H9 (cell line): ENCODE results near the gene PLSCR4. TPM values are rescaled to one million over a fixed set of nuclear protein-coding genes. Genes with fewer than 3 reads are reported as not detected.

Source experiments
- DNase-seq: peaks from one replicate; pipeline ENCODE4 v3.0.0-alpha.2; 2017
- H2AFZ ChIP-seq: one replicate; pipeline ENCODE4 v1.6.1; 2013; ENCODE audit warnings: mild to moderate bottlenecking, low read length, control low read depth, moderate library complexity
- H2AK5ac ChIP-seq: 2 replicates; pipeline ENCODE4 v1.6.1; 2013; ENCODE audit warnings: low read length, control low read depth, mixed read lengths; ENCODE audit not compliant: insufficient read length
- H2BK120ac ChIP-seq: one replicate; pipeline ENCODE4 v1.6.1; 2013; ENCODE audit warnings: low read depth, mild to moderate bottlenecking, low read length, control low read depth, inconsistent platforms; ENCODE audit not compliant: poor library complexity, severe bottlenecking
- H2BK12ac ChIP-seq: 2 replicates; pipeline ENCODE4 v1.6.1; 2013; ENCODE audit warnings: low read length, control low read depth, mixed read lengths, low read depth; ENCODE audit not compliant: insufficient read length
- H2BK15ac ChIP-seq: 2 replicates; pipeline ENCODE4 v1.6.1; 2013; ENCODE audit warnings: low read depth, low read length, control low read depth
- H2BK20ac ChIP-seq: one replicate; pipeline ENCODE4 v1.6.1; 2013; ENCODE audit warnings: low read depth, mild to moderate bottlenecking, low read length, control low read depth, inconsistent platforms; ENCODE audit not compliant: poor library complexity, severe bottlenecking
- H2BK5ac ChIP-seq: 2 replicates; pipeline ENCODE4 v1.6.1; 2013; ENCODE audit warnings: low read length, control low read depth, mixed read lengths; ENCODE audit not compliant: insufficient read length
- H3K14ac ChIP-seq: 2 replicates; pipeline ENCODE4 v1.6.1; 2013; ENCODE audit warnings: low read length, control low read depth; ENCODE audit not compliant: insufficient read depth
- H3K18ac ChIP-seq: 2 replicates; pipeline ENCODE4 v1.6.1; 2013; ENCODE audit warnings: low read depth, mild to moderate bottlenecking, mixed read lengths, low read length, control low read depth; ENCODE audit not compliant: insufficient read length
- H3K23ac ChIP-seq: 2 replicates; pipeline ENCODE4 v1.6.1; 2013; ENCODE audit warnings: low read length, control low read depth, mixed read lengths, low read depth; ENCODE audit not compliant: insufficient read length
- H3K23me2 ChIP-seq: 2 replicates; pipeline ENCODE4 v1.6.1; 2013; ENCODE audit warnings: low read depth, mild to moderate bottlenecking, mixed read lengths, low read length, control low read depth; ENCODE audit not compliant: insufficient read length, poor library complexity, severe bottlenecking
- H3K27ac ChIP-seq: 2 replicates; pipeline ENCODE4 v1.5.1; 2013; ENCODE audit warnings: low read length, control low read depth, mixed read lengths, low read depth; ENCODE audit not compliant: insufficient read length
- H3K27me3 ChIP-seq: 2 replicates; pipeline ENCODE4 v1.6.1; 2013; ENCODE audit warnings: low read length, control low read depth, inconsistent platforms; ENCODE audit not compliant: insufficient read depth
- H3K4ac ChIP-seq: 2 replicates; pipeline ENCODE4 v1.6.1; 2013; ENCODE audit warnings: low read depth, mild to moderate bottlenecking, control low read depth, inconsistent platforms, low read length, moderate library complexity
- H3K4me1 ChIP-seq: 2 replicates; pipeline ENCODE4 v1.6.1; 2013; ENCODE audit warnings: low read length, control low read depth, inconsistent platforms; ENCODE audit not compliant: insufficient read depth
- H3K4me2 ChIP-seq: 2 replicates; pipeline ENCODE4 v1.6.1; 2013; ENCODE audit warnings: low read length, control low read depth, mixed read lengths; ENCODE audit not compliant: insufficient read length, insufficient read depth
- H3K56ac ChIP-seq: 2 replicates; pipeline ENCODE4 v1.6.1; 2013; ENCODE audit warnings: low read depth, mild to moderate bottlenecking, mixed read lengths, low read length, control low read depth; ENCODE audit not compliant: insufficient read length
- H3K79me1 ChIP-seq: 2 replicates; pipeline ENCODE4 v1.6.1; 2013; ENCODE audit warnings: low read depth, mild to moderate bottlenecking, moderate library complexity, low read length, control low read depth, inconsistent platforms; ENCODE audit not compliant: insufficient read depth, poor library complexity, severe bottlenecking
- H3K79me2 ChIP-seq: 2 replicates; pipeline ENCODE4 v1.6.1; 2013; ENCODE audit warnings: low read length, control low read depth, inconsistent platforms; ENCODE audit not compliant: insufficient read depth
- H3K9ac ChIP-seq: 2 replicates; pipeline ENCODE4 v1.6.1; 2013; ENCODE audit warnings: low read length, control low read depth, mixed read lengths; ENCODE audit not compliant: insufficient read length; ENCODE audit errors: extremely low read depth
- H3K9me3 ChIP-seq: one replicate; pipeline ENCODE4 v1.6.1; 2013; ENCODE audit warnings: low read depth, low read length, inconsistent platforms; ENCODE audit not compliant: control insufficient read depth
- H3T11ph ChIP-seq: one replicate; pipeline ENCODE4 v1.6.1; 2013; ENCODE audit warnings: mild to moderate bottlenecking, low read length, control low read depth, inconsistent platforms
- H4K20me1 ChIP-seq: one replicate; pipeline ENCODE4 v1.6.1; 2013; ENCODE audit not compliant: control insufficient read depth, insufficient read length, insufficient read depth
- H4K5ac ChIP-seq: 2 replicates; pipeline ENCODE4 v1.6.1; 2013; ENCODE audit warnings: low read depth, mild to moderate bottlenecking, mixed read lengths, low read length, control low read depth; ENCODE audit not compliant: insufficient read length
- H4K8ac ChIP-seq: replicated peaks from 2 replicates; pipeline ENCODE4 v1.6.1; 2013; ENCODE audit warnings: low read length, control low read depth, mixed read lengths, low read depth; ENCODE audit not compliant: insufficient read length
- H4K91ac ChIP-seq: 2 replicates; pipeline ENCODE4 v1.6.1; 2013; ENCODE audit warnings: low read depth, mild to moderate bottlenecking, moderate library complexity, mixed read lengths, low read length, control low read depth; ENCODE audit not compliant: insufficient read length
- H3K27ac Mint-ChIP-seq, 3 experiments: 2 replicates in 2 of 3; 3 replicates in 1 of 3; pipeline ENCODE4 v1.8.0; 2020 to 2021; ENCODE audit warnings: mixed read lengths in 3 of 3, mild to moderate bottlenecking in 1 of 3, moderate library complexity in 1 of 3
- H3K27me3 Mint-ChIP-seq: 2 replicates; pipeline ENCODE4 v1.8.0; 2021; ENCODE audit warnings: low read depth, mild to moderate bottlenecking, moderate library complexity, mixed read lengths
- H3K36me3 Mint-ChIP-seq, 3 experiments: 2 replicates in 2 of 3; 3 replicates in 1 of 3; pipeline ENCODE4 v1.8.0; 2020 to 2021; ENCODE audit warnings: low read depth in 3 of 3, mixed read lengths in 3 of 3; ENCODE audit not compliant: insufficient read depth in 1 of 3
- H3K4me1 Mint-ChIP-seq, 2 experiments: 2 replicates each; pipeline ENCODE4 v1.8.0; 2020; ENCODE audit warnings: mixed read lengths in 2 of 2
- H3K4me3 Mint-ChIP-seq, 2 experiments: 2 replicates in 1 of 2; 3 replicates in 1 of 2; pipeline ENCODE4 v1.8.0; 2020 to 2021; ENCODE audit warnings: mild to moderate bottlenecking in 2 of 2, mixed read lengths in 2 of 2, moderate library complexity in 1 of 2
- H3K9me3 Mint-ChIP-seq, 2 experiments: 2 replicates in 1 of 2; 3 replicates in 1 of 2; pipeline ENCODE4 v1.8.0; 2020; ENCODE audit warnings: mild to moderate bottlenecking in 2 of 2, mixed read lengths in 2 of 2, moderate library complexity in 1 of 2
- WGBS: extraction: QIAGEN DNeasy Blood & Tissue Kit; methylation state at CpG from one replicate; pipeline ENCODE4 v1.1.7; 2013; ENCODE audit warnings: missing lambda C conversion rate, low lambda C conversion rate, mixed read lengths; ENCODE audit not compliant: insufficient read length; ENCODE audit errors: extremely low coverage; 5-methylcytosine and 5-hydroxymethylcytosine counted together
- total RNA-seq: library from RNA; stranded (reverse); gene quantifications from 2 replicates; pipeline ENCODE4 v1.2.1, GENCODE V29; 2021
- TF ChIP-seq, protein P1 (sequence below): fragments of 200-600 bp; sonication (generic); conservative IDR thresholded peaks from 3 replicates; pipeline ENCODE4 v1.8.0; 2021; ENCODE audit warnings: antibody characterized with exemption, mild to moderate bottlenecking

The PLSCR4 gene
- total RNA-seq, 1 experiment from 2014 or later, result 1.2 TPM

DNA sequence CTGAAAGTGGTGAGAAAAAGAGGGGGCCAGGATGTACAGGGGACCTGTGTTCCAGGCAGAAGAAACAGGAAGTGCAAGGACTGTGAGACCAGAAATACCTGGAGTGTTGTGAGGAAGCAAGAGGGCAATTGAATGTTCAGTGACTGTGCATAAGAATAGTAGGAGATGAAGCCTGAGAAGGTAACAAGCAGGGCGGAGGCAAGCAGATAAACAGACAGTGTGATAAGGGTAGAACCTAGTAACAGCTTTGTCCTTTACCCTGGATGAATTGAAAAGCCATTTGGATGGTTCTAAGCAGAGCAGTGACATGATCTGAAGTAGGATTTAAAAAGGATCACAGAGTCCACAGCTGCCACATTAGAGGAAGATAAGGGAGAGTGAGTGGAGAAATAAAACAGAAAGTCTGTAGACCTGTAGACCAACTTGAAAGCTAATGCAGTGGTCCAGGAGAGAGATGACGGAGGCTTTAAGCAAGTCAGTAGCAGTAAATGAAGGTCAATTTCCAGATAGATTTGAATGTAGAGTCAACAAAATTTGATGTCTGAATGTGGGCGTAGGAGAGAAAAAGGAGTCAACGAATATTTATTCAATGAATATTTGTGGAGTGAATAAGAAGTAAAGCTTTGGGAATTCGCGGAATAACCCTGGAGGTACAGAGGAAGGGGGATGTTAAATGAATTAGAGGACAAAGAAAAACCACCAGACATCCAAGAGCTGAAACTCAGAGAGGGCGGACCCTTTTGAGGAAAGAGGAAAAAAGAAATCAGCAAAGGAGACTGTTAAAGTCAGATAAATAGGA, 85.7 kb downstream of the PLSCR4 start:
- Histone ChIP-seq H2AFZ (no peak overlapping the region), H4K91ac (no peak overlapping the region), H4K8ac (no peak overlapping the region), H3T11ph (no peak overlapping the region), H2BK120ac (no peak overlapping the region), H3K27me3 (no peaks in the 10 kb centered on the region), H2BK5ac (no peak overlapping the region), H4K20me1 (no peaks in the 10 kb centered on the region), H3K4me2 (no peak overlapping the region), H2AK5ac (no peak overlapping the region), H3K9me3 (no peaks in the 10 kb centered on the region), H3K56ac (no peak overlapping the region), H3K79me2 (no peaks in the 10 kb centered on the region), H2BK20ac (no peak overlapping the region), H2BK15ac (no peak overlapping the region), H3K18ac (no peak overlapping the region), H4K5ac (no peak overlapping the region), H3K9ac (no peak overlapping the region), H2BK12ac (no peak overlapping the region), H3K79me1 (no peaks in the 10 kb centered on the region), H3K4me1 (peaks cover 5% of the 10 kb centered on the region; the same call in 1 of the 2 replicates), H3K4ac (no peak overlapping the region), H3K23me2 (no peaks in the 10 kb centered on the region), H3K27ac (no peak overlapping the region), H3K23ac (no peak overlapping the region), H3K14ac (no peak overlapping the region)
- no peak for DNase-seq
- no peak overlapping the region for H3K4me3 Mint-ChIP-seq
- H3K9me3 Mint-ChIP-seq, result no peaks in the 10 kb centered on the region
- no peaks in the 10 kb centered on the region for H3K36me3 Mint-ChIP-seq
- H3K27me3 Mint-ChIP-seq, result peaks cover 16% of the 10 kb centered on the region
- H3K4me1 Mint-ChIP-seq, result peaks cover 19 to 21% of the 10 kb centered on the region in 2 experiments
- no peak overlapping the region for H3K27ac Mint-ChIP-seq
- TF ChIP-seq, protein P1, sequence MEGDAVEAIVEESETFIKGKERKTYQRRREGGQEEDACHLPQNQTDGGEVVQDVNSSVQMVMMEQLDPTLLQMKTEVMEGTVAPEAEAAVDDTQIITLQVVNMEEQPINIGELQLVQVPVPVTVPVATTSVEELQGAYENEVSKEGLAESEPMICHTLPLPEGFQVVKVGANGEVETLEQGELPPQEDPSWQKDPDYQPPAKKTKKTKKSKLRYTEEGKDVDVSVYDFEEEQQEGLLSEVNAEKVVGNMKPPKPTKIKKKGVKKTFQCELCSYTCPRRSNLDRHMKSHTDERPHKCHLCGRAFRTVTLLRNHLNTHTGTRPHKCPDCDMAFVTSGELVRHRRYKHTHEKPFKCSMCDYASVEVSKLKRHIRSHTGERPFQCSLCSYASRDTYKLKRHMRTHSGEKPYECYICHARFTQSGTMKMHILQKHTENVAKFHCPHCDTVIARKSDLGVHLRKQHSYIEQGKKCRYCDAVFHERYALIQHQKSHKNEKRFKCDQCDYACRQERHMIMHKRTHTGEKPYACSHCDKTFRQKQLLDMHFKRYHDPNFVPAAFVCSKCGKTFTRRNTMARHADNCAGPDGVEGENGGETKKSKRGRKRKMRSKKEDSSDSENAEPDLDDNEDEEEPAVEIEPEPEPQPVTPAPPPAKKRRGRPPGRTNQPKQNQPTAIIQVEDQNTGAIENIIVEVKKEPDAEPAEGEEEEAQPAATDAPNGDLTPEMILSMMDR, result no peak
- no CpG with 5 or more reads among the region's 7 CpGs for WGBS
